WTC11 (cell line): ENCODE results near the gene SNCA. TPM values are rescaled to one million over a fixed set of nuclear protein-coding genes. Genes with fewer than 3 reads are reported as not detected.

Experiments
- ATAC-seq: fragments of 200-7000 bp; cut with Tn5 transposase; 2 replicates; pipeline ENCODE4 v1.10.0; 2021; ENCODE audit warnings: mild to moderate bottlenecking, moderate library complexity
- CTCF ChIA-PET: fragments of 300-600 bp; sonication (Branson Sonifier 250); formaldehyde crosslinking; loops from one replicate; lab custom pipeline; 2021; ENCODE audit warnings: antibody characterized with exemption; lab: Charles Lee
- POLR2A ChIA-PET: fragments of 350-600 bp; sonication (Branson Sonifier 250); formaldehyde crosslinking; loops from one replicate; lab custom pipeline; 2021; ENCODE audit warnings: antibody characterized with exemption; lab: Charles Lee
- DNase-seq: peaks from one replicate; pipeline ENCODE4 v3.0.0; 2021; ENCODE audit warnings: low spot score
- H3K27ac Mint-ChIP-seq: 2 replicates; pipeline ENCODE4 v1.8.0; 2021; ENCODE audit warnings: mixed read lengths
- H3K27me3 Mint-ChIP-seq: 2 replicates; pipeline ENCODE4 v1.8.0; 2021; ENCODE audit warnings: low read depth, mild to moderate bottlenecking, moderate library complexity, mixed read lengths
- H3K36me3 Mint-ChIP-seq: 2 replicates; pipeline ENCODE4 v1.8.0; 2021; ENCODE audit warnings: mixed read lengths
- H3K4me1 Mint-ChIP-seq: 2 replicates; pipeline ENCODE4 v1.8.0; 2022; ENCODE audit warnings: mixed read lengths
- H3K4me3 Mint-ChIP-seq: 2 replicates; pipeline ENCODE4 v1.8.0; 2021; ENCODE audit warnings: mild to moderate bottlenecking, moderate library complexity, mixed read lengths
- H3K9me3 Mint-ChIP-seq: 2 replicates; pipeline ENCODE4 v1.8.0; 2021; ENCODE audit warnings: mixed read lengths
- GRHL2 ChIP-seq: fragments of 250-450 bp; sonication (Bioruptor Pico); IDR thresholded peaks from 2 replicates; pipeline ENCODE4 v1.8.0; 2022; ENCODE audit warnings: mild to moderate bottlenecking, moderate library complexity; ENCODE audit not compliant: insufficient replicate concordance, severe bottlenecking
- GTF2I ChIP-seq: fragments of 250-450 bp; sonication (Bioruptor Pico); conservative IDR thresholded peaks from 2 replicates; pipeline ENCODE4 v1.4.0; 2021; ENCODE audit warnings: mild to moderate bottlenecking
- HMGA2 ChIP-seq: fragments of 250-450 bp; sonication (Bioruptor Pico); IDR thresholded peaks from 2 replicates; pipeline ENCODE4 v1.4.0; 2021; ENCODE audit warnings: mild to moderate bottlenecking, moderate library complexity
- JUN ChIP-seq: sonication (generic); formaldehyde crosslinking; IDR thresholded peaks from 2 replicates; pipeline ENCODE4 v1.8.0; 2023; ENCODE audit warnings: mild to moderate bottlenecking, missing genetic modification reagents
- NR2C2 ChIP-seq: sonication (generic); formaldehyde crosslinking; IDR thresholded peaks from 2 replicates; pipeline ENCODE4 v1.8.0; 2022; ENCODE audit warnings: mild to moderate bottlenecking, missing genetic modification reagents
- RORB ChIP-seq: fragments of 250-450 bp; sonication (Bioruptor Pico); IDR thresholded peaks from 2 replicates; pipeline ENCODE4 v1.9.0; 2021; ENCODE audit warnings: mild to moderate bottlenecking
- SP1 ChIP-seq: sonication (generic); formaldehyde crosslinking; conservative IDR thresholded peaks from 2 replicates; pipeline ENCODE4 v1.8.1; 2022; ENCODE audit warnings: missing genetic modification reagents
- TP53 ChIP-seq: sonication (generic); formaldehyde crosslinking; IDR thresholded peaks from 2 replicates; pipeline ENCODE4 v1.8.1; 2023; ENCODE audit warnings: mild to moderate bottlenecking, missing genetic modification reagents
- ZNF232 ChIP-seq: sonication (generic); formaldehyde crosslinking; IDR thresholded peaks from 2 replicates; pipeline ENCODE4 v1.8.0; 2022; ENCODE audit warnings: mild to moderate bottlenecking, missing genetic modification reagents
- ZNF317 ChIP-seq: sonication (generic); formaldehyde crosslinking; IDR thresholded peaks from 2 replicates; pipeline ENCODE4 v1.8.1; 2023; ENCODE audit warnings: low read depth, mild to moderate bottlenecking, moderate library complexity, missing genetic modification reagents, borderline replicate concordance
- ZNF396 ChIP-seq: fragments of 250-450 bp; sonication (Bioruptor Pico); IDR thresholded peaks from 2 replicates; pipeline ENCODE4 v1.8.0; 2021; ENCODE audit warnings: mild to moderate bottlenecking, moderate library complexity, borderline replicate concordance
- ZNF416 ChIP-seq: fragments of 250-450 bp; sonication (Bioruptor Pico); IDR thresholded peaks from 2 replicates; pipeline ENCODE4 v1.9.0; 2021; ENCODE audit warnings: mild to moderate bottlenecking, inconsistent platforms
- total RNA-seq: library from RNA; stranded (reverse); gene quantifications from 3 replicates; pipeline ENCODE4 v1.2.3, GENCODE V29; 2021
- TF ChIP-seq, protein P1 (sequence below): sonication (generic); formaldehyde crosslinking; IDR thresholded peaks from 2 replicates; pipeline ENCODE4 v1.8.1; 2023; ENCODE audit warnings: mild to moderate bottlenecking, missing genetic modification reagents
- TF ChIP-seq, protein P2 (sequence below): sonication (generic); formaldehyde crosslinking; IDR thresholded peaks from 2 replicates; pipeline ENCODE4 v1.8.1; 2023; ENCODE audit warnings: mild to moderate bottlenecking, missing genetic modification reagents, moderate library complexity
- TF ChIP-seq, protein P3 (sequence below): sonication (generic); formaldehyde crosslinking; IDR thresholded peaks from 2 replicates; pipeline ENCODE4 v1.8.0; 2022; ENCODE audit warnings: mild to moderate bottlenecking, missing genetic modification reagents
- TF ChIP-seq, protein P4 (sequence below): sonication (generic); formaldehyde crosslinking; IDR thresholded peaks from 2 replicates; pipeline ENCODE4 v1.8.1; 2023; ENCODE audit warnings: mild to moderate bottlenecking, missing genetic modification reagents
- TF ChIP-seq, protein P5 (sequence below): fragments of 250-450 bp; sonication (Bioruptor Pico); IDR thresholded peaks from 2 replicates; pipeline ENCODE4 v1.9.0; 2021; ENCODE audit warnings: mild to moderate bottlenecking, borderline replicate concordance
- TF ChIP-seq, protein P6 (sequence below): fragments of 250-450 bp; sonication (Bioruptor Pico); IDR thresholded peaks from 2 replicates; pipeline ENCODE4 v2.1.2; 2022; ENCODE audit warnings: mild to moderate bottlenecking, moderate library complexity
- TF ChIP-seq, protein P7 (sequence below): sonication (generic); formaldehyde crosslinking; IDR thresholded peaks from 2 replicates; pipeline ENCODE4 v1.8.0; 2022; ENCODE audit warnings: mild to moderate bottlenecking, missing genetic modification reagents

The SNCA gene
- total RNA-seq, 1 experiment from 2014 or later, result 15.0 TPM

DNA sequence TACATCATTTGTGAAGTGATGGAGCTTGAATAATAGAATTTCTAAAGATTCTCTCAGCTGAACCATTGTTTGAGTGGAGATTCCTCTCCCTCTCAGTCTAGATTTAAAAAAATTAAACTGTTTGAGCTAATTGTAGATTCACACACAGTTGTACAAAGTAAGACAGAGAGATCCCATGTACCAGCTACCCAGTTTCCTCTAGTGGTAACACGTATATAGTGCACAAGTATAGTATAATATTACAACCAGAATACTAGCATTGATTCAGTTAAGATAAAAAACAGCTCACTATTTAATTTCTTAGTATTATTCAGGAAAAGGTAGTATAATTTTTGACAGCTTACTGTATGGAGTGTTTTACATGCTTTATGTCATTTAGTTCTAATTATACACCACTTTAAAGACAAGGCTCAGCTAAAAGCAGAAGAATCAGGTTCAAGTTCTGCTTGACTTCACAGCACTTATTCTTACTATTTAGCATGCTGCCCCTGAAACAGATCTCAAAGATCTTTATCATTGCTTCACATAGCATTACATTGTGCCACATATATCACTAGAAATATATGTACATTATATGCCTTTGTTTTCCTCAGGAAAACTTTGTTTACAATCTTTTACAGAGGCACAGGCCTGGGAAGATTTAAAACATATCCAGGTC is 136.1 kb downstream of the SNCA start:
- ChIA-PET POLR2A (no interaction called here), CTCF (interaction anchor here (0.6 to 1.3 kb wide), 3 partner anchors 13 to 60 kb away, joined by 3 to 9 read pairs (median 3); no protein-coding TSS in a partner anchor)
- Mint-ChIP-seq H3K27me3 (no peaks in the 10 kb centered on the region), H3K9me3 (no peaks in the 10 kb centered on the region), H3K4me3 (no peak overlapping the region), H3K36me3 (no peaks in the 10 kb centered on the region), H3K4me1 (no peaks in the 10 kb centered on the region), H3K27ac (no peak overlapping the region)
- TF ChIP-seq ZNF396 (CRISPR knock-in tag) (no peak), GTF2I (CRISPR knock-in tag) (no peak), JUN (CRISPR knock-in tag) (no peak), RORB (CRISPR knock-in tag) (no peak), HMGA2 (CRISPR knock-in tag) (no peak), NR2C2 (no peak), GRHL2 (CRISPR knock-in tag) (no peak), ZNF416 (CRISPR knock-in tag) (no peak), TP53 (CRISPR knock-in tag) (no peak), ZNF317 (CRISPR knock-in tag) (no peak), SP1 (CRISPR knock-in tag) (no peak), ZNF232 (CRISPR knock-in tag) (no peak)
- TF ChIP-seq, protein P1, sequence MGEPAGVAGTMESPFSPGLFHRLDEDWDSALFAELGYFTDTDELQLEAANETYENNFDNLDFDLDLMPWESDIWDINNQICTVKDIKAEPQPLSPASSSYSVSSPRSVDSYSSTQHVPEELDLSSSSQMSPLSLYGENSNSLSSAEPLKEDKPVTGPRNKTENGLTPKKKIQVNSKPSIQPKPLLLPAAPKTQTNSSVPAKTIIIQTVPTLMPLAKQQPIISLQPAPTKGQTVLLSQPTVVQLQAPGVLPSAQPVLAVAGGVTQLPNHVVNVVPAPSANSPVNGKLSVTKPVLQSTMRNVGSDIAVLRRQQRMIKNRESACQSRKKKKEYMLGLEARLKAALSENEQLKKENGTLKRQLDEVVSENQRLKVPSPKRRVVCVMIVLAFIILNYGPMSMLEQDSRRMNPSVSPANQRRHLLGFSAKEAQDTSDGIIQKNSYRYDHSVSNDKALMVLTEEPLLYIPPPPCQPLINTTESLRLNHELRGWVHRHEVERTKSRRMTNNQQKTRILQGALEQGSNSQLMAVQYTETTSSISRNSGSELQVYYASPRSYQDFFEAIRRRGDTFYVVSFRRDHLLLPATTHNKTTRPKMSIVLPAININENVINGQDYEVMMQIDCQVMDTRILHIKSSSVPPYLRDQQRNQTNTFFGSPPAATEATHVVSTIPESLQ, result no peak
- TF ChIP-seq, protein P2, sequence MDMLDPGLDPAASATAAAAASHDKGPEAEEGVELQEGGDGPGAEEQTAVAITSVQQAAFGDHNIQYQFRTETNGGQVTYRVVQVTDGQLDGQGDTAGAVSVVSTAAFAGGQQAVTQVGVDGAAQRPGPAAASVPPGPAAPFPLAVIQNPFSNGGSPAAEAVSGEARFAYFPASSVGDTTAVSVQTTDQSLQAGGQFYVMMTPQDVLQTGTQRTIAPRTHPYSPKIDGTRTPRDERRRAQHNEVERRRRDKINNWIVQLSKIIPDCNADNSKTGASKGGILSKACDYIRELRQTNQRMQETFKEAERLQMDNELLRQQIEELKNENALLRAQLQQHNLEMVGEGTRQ (CRISPR knock-in tag), result no peak
- TF ChIP-seq, protein P3, sequence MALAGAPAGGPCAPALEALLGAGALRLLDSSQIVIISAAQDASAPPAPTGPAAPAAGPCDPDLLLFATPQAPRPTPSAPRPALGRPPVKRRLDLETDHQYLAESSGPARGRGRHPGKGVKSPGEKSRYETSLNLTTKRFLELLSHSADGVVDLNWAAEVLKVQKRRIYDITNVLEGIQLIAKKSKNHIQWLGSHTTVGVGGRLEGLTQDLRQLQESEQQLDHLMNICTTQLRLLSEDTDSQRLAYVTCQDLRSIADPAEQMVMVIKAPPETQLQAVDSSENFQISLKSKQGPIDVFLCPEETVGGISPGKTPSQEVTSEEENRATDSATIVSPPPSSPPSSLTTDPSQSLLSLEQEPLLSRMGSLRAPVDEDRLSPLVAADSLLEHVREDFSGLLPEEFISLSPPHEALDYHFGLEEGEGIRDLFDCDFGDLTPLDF (CRISPR knock-in tag), result no peak
- TF ChIP-seq, protein P4, sequence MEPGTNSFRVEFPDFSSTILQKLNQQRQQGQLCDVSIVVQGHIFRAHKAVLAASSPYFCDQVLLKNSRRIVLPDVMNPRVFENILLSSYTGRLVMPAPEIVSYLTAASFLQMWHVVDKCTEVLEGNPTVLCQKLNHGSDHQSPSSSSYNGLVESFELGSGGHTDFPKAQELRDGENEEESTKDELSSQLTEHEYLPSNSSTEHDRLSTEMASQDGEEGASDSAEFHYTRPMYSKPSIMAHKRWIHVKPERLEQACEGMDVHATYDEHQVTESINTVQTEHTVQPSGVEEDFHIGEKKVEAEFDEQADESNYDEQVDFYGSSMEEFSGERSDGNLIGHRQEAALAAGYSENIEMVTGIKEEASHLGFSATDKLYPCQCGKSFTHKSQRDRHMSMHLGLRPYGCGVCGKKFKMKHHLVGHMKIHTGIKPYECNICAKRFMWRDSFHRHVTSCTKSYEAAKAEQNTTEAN (CRISPR knock-in tag), result no peak
- TF ChIP-seq, protein P5, sequence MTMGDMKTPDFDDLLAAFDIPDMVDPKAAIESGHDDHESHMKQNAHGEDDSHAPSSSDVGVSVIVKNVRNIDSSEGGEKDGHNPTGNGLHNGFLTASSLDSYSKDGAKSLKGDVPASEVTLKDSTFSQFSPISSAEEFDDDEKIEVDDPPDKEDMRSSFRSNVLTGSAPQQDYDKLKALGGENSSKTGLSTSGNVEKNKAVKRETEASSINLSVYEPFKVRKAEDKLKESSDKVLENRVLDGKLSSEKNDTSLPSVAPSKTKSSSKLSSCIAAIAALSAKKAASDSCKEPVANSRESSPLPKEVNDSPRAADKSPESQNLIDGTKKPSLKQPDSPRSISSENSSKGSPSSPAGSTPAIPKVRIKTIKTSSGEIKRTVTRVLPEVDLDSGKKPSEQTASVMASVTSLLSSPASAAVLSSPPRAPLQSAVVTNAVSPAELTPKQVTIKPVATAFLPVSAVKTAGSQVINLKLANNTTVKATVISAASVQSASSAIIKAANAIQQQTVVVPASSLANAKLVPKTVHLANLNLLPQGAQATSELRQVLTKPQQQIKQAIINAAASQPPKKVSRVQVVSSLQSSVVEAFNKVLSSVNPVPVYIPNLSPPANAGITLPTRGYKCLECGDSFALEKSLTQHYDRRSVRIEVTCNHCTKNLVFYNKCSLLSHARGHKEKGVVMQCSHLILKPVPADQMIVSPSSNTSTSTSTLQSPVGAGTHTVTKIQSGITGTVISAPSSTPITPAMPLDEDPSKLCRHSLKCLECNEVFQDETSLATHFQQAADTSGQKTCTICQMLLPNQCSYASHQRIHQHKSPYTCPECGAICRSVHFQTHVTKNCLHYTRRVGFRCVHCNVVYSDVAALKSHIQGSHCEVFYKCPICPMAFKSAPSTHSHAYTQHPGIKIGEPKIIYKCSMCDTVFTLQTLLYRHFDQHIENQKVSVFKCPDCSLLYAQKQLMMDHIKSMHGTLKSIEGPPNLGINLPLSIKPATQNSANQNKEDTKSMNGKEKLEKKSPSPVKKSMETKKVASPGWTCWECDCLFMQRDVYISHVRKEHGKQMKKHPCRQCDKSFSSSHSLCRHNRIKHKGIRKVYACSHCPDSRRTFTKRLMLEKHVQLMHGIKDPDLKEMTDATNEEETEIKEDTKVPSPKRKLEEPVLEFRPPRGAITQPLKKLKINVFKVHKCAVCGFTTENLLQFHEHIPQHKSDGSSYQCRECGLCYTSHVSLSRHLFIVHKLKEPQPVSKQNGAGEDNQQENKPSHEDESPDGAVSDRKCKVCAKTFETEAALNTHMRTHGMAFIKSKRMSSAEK (CRISPR knock-in tag), result no peak
- TF ChIP-seq, protein P6, sequence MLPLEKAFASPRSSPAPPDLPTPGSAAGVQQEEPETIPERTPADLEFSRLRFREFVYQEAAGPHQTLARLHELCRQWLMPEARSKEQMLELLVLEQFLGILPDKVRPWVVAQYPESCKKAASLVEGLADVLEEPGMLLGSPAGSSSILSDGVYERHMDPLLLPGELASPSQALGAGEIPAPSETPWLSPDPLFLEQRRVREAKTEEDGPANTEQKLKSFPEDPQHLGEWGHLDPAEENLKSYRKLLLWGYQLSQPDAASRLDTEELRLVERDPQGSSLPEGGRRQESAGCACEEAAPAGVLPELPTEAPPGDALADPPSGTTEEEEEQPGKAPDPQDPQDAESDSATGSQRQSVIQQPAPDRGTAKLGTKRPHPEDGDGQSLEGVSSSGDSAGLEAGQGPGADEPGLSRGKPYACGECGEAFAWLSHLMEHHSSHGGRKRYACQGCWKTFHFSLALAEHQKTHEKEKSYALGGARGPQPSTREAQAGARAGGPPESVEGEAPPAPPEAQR (CRISPR knock-in tag), result no peak
- TF ChIP-seq, protein P7, sequence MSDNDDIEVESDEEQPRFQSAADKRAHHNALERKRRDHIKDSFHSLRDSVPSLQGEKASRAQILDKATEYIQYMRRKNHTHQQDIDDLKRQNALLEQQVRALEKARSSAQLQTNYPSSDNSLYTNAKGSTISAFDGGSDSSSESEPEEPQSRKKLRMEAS (CRISPR knock-in tag), result no peak
- DNase-seq, result no peak
- no peak for ATAC-seq
